GM19043 (cell line): ENCODE measurements around the gene PHYH.
"Not testable (repeated sequence)": the region's sequence is repeated elsewhere in the genome, so short reads cannot be mapped to it uniquely, and the experiment has no call there.

ENCODE experiments used
- ATAC-seq: cut with Tn5 transposase; IDR thresholded peaks from one replicate; pipeline ENCODE4 v1.9.1; 2021; ENCODE audit warnings: low read depth; ENCODE audit not compliant: unreplicated experiment

PHYH gene

GRCh38 chr10:13299437-13300287 lies at the start of gene PHYH:
PHYH (minus strand) TSS chr10:13300064; CDS start chr10:13300042, 22 bp downstream.
- peak; percentile 47 for ATAC-seq

- ATAC-seq: peak; percentile 48
These were observed 48.6 kb upstream of the PHYH start, which contains the start of gene SEPHS1 for GRCh38 chr10:13348216-13349017. SEPHS1 (minus strand) TSS chr10:13348293; CDS start chr10:13344950, 3,343 bp downstream.

- ATAC-seq: peak; percentile 29
These were observed 47.8 kb upstream of the PHYH start for GRCh38 chr10:13347500-13348156.

- peak; percentile 6 for ATAC-seq
These were observed 47.2 kb upstream of the PHYH start for GRCh38 chr10:13347043-13347499.

GRCh38 chr10:13346283-13347042 lies 46.6 kb upstream of the PHYH start:
- no peak for ATAC-seq

- ATAC-seq: peak; percentile 91
These were observed 40.9 kb upstream of the PHYH start for GRCh38 chr10:13340626-13341376.

- no peak for ATAC-seq
These were observed 40.2 kb upstream of the PHYH start for GRCh38 chr10:13340068-13340467.

- ATAC-seq: no peak
These were observed 38.7 kb upstream of the PHYH start for GRCh38 chr10:13338390-13339110.

GRCh38 chr10:13337827-13338196 lies 37.9 kb upstream of the PHYH start:
- ATAC-seq: no peak

GRCh38 chr10:13337128-13337826 lies 37.4 kb upstream of the PHYH start:
- no peak for ATAC-seq

- peak; percentile 54 for ATAC-seq
These were observed 36.0 kb upstream of the PHYH start for GRCh38 chr10:13335881-13336280.

- no peak for ATAC-seq
These were observed 34.7 kb upstream of the PHYH start for GRCh38 chr10:13334556-13334955.

GRCh38 chr10:13331646-13332045 lies 31.8 kb upstream of the PHYH start:
- no peak for ATAC-seq

- not testable (repeated sequence) for ATAC-seq
These were observed 31.1 kb upstream of the PHYH start for GRCh38 chr10:13330980-13331379.

- ATAC-seq: no peak
These were observed 29.7 kb upstream of the PHYH start for GRCh38 chr10:13329565-13329964.

GRCh38 chr10:13328613-13329012 lies 28.7 kb upstream of the PHYH start:
- no peak for ATAC-seq

- ATAC-seq: no peak
These were observed 28.3 kb upstream of the PHYH start for GRCh38 chr10:13328126-13328525.

GRCh38 chr10:13327534-13327933 lies 27.7 kb upstream of the PHYH start:
- ATAC-seq: no peak
